Measurements from ENCODE around the gene B4GALNT3.

- no peak for TF ChIP-seq CTCF (IDR thresholded peaks at IDR 0.05)
- TF ChIP-seq POLR2A (IDR thresholded peaks at IDR 0.05): no peak
Measured at GRCh38 chr12:604956-605355, 145.2 kb downstream of the B4GALNT3 start.
